Middle frontal gyrus (tissue), 1 donor: Measurements from ENCODE around the gene MYOD1.

Experiments used
- DNase-seq: peaks from one replicate; pipeline ENCODE4 v3.0.0-alpha.2; 2015; ENCODE audit warnings: low spot score; ENCODE audit errors: extremely low spot score

The MYOD1 gene

GRCh38 chr11:17734986-17735817 lies 15.8 kb downstream of the MYOD1 start:
- DNase-seq, result no peak

DNA sequence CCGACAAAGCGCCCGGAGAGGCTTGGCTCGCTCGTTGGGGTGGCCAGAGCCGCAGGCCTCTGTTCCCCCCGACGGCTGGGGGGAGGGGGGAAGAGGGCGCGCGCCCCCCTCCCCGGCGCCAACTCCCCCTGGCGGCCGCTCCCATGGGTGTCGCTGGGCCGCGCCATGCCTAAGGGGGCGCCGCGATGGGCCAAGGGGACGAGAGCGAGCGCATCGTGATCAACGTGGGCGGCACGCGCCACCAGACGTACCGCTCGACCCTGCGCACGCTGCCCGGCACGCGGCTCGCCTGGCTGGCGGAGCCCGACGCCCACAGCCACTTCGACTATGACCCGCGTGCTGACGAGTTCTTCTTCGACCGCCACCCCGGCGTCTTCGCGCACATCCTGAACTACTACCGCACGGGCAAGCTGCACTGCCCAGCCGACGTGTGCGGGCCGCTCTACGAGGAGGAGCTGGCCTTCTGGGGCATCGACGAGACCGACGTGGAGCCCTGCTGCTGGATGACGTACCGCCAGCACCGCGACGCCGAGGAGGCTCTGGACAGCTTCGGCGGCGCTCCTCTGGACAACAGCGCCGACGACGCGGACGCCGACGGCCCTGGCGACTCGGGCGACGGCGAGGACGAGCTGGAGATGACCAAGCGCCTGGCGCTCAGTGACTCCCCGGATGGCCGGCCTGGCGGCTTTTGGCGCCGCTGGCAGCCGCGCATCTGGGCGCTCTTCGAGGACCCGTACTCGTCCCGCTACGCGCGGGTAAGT lies 16.6 kb downstream of the MYOD1 start:
- DNase-seq, result no peak

DNA sequence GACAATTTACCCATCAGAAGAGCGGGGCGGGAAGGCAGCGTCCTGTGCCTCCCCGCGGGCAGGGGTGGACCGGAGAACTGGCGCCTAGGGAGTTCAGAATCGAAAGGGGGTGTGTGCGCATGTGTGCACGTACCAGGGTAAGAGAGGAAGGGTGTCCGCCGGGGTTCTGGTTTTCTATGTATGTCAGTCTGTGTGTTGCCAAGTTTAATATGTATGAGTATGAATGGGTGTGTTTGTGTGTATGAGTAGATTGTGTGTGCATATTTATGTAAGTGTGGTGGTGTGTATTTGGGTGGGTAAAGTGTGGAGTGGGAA lies 17.2 kb downstream of the MYOD1 start:
- no peak for DNase-seq

DNA sequence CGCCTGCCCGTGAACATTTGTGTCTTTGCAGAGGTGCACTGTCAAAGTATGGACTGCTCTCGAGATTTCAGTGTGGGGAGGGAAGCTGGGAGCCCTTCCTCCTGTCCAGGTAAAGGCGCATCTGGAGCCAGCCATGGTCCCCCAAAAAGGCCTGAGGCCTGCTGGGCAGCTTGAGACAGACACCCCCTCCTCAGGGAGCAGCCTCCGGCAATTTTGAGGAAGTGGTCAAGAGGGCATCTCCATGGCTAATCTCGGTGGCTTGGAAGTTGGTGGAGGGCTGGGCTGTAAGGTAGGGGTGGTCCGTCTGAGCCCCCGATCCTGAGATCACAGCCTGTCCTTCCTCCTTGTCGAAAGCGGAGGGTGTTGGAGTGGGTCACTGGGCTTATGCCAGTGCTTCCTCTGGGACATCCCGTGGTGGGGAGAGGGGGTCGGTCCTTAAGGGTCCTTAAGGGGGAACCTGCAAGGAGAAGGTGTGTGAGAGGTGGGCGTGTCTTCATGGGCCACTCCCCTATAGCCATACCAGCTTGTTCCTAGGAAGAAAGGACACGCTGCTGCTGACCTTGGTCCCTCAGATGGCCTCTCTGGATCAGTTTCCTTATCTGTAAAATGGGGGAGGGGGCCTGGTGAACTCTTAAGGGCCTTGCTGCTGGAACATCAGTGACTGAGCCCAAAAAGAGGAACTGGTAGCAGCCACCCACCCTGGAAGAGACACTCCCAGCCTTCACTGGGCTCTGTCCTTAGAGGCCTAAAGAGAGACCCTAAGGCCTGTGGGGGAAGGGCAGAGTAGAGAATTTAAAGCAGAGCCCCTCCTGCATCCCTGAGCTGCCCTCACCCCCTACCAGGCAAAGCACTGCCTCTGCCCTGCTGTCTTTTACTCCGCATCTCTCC lies 17.8 kb downstream of the MYOD1 start:
- no peak for DNase-seq

- no peak for DNase-seq
Measured at GRCh38 chr11:17738151-17738973, 19.0 kb downstream of the MYOD1 start.

DNA sequence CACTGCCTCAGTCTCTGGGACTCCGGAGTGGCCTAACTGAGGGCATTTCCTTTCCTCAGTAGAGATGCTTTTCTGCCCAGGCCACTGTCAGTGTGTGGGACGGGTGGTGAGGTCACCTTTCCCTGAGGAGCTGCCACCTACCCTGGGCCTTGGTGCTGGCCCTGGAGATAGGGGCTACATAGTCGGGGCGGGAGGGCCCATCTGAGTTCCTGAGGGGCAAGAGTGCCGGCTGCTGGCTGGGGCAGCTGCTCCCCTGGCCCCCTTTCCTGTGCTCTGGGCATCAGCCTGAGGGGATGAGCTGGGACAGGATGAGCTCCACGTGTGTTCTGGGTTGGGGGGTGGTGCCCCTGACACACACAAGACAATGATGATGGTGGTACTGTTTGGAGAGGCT lies 20.6 kb downstream of the MYOD1 start:
- no peak for DNase-seq

- no peak for DNase-seq
Measured at GRCh38 chr11:17740649-17741235, 21.4 kb downstream of the MYOD1 start.

DNA sequence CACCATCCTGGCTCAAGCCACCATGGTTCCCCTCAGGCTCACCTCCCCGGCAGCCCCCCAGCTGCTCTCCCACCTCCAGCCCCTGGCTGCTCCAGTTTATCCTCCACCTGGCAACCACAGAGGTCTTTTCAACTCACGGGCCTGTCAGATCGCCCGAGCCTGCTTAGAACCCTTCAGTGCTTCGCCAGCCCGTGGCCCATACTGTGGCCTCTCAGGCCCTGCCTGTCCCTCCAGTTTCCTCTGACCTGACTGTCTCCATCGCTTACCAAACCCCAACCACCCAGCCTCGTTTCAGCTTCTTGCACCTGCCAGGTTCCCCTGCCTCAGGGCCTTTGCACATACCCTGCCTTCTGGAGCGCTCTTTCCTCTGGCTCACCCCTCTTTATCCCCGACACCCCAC lies 22.1 kb downstream of the MYOD1 start:
- DNase-seq, result no peak

DNA sequence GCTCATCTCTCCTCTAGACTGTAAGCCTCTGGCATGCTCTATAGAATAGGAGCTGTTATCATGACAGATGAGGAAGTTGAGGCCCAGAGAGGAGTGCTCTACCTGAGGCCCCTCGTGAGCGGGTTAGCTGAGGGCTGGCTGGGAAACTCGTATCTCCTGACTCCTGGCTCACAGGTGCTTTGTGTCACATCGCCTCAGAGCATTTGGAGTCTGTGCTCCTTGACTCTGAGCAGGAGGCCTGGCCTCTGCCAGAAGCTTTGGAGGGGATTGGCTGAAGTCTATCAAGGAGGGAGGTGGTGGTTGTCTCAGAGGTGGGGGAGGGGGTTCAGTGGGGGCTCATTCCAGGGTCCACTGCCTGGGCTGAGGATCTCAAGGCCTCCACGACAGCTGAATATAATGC lies 22.6 kb downstream of the MYOD1 start:
- DNase-seq, result no peak

DNA sequence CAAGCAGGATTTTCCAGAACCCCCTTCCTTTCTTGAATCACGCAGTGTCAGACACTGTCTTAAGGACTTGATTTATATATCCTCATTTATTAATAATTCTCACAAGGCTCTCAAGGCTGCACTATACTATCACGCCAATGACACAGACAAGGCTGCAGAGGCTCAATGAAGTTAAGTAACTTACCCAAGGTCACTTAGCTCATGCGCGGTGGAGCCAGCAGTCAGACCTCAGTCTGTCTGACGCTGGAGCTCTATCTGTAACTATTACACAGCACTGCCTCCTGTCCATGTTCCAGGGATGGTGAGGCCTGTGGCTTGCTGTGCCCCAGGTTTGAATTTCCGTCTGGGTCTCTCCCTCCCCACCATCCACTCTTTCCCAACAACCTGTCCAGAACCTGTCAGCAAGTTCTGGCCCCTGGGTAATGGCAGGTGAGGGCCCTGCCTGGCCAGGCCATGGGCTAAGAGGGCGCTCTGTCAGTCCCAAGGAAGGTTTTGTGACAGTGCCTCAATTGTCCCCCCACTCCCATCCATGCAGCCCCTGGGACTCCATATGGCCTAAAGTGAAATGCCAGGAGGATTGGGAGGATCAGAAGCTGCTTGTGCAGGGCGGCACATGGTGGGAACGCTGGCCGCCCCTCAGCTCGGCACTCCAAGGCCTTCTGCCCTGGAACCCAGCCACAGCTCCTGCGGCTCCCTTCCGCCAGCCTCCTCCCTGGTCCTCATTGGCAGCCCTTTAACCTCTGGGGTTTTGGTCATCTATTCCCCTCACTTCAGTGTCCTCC lies 23.8 kb downstream of the MYOD1 start:
- DNase-seq, result no peak

- no peak for DNase-seq
Measured at GRCh38 chr11:17743808-17744119, 24.4 kb downstream of the MYOD1 start.

GRCh38 chr11:17744151-17744940 lies 25.0 kb downstream of the MYOD1 start:
- DNase-seq, result no peak

- no peak for DNase-seq
Measured at GRCh38 chr11:17745023-17745772, 25.8 kb downstream of the MYOD1 start.

GRCh38 chr11:17746096-17746495 lies 26.7 kb downstream of the MYOD1 start:
- no peak for DNase-seq

DNA sequence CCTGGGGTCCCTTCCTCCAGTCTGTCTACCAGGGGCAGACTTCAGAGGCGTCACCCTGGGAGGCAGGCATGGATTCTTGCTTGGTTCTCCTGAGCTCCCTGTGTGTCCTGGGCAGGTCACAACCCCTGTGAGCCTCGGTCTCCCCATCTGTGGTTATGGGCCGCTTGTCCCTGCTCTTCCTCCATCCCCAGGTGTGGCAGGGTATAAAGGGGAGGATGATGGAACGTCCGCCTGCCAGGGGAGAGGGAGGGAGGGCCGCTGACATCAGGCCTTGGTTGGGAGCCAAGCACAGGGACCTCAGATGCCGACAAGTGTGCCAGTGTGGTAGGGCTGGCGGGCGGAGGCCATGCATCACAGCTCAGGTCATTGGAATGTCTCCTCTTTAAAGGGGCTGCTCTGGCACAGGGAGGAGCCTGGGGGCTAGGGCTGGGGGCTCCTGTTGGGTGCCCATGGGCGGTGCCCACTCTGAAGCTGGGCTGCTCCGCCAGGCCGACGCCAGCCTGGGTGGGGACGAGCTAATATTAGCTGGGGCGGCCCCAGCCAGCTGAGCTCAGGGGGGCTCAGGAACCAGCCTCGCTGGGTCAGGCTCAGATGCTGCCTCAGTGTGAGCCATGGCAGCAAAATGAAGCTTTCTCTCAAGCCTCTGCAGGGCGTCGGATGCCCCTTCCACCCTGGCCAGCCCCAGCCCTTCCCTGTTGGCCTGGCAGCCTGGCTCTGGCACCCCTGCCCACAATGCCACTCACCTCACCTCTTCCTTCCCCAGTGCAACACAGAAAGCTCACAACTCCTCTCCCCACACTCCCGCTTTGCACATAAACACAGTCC lies 28.0 kb downstream of the MYOD1 start:
- DNase-seq, result no peak

DNA sequence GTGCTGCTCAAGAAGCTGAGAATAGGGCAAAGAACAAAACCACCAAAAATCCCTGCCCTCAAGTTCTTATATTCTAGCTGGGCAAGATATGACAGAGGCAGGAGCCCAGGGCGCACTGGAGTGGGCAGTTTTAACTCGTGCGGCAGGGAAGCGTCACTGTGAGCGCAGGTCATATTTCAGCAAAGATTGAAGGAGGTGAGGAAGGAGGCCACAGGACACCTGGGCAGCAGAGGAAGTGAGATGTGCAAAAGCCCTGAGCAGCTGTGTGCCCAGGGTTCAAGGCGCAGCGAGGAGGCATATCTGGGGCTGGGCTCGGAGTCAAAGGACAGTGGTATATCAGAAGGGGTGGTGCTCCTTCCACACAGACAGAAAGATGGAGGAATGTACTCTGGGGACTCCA lies 28.7 kb downstream of the MYOD1 start:
- no peak for DNase-seq
